ENCODE measurements around the gene PLBD1.
A peak's percentile ranks its signal among the peaks of the same experiment; 100 is the strongest.

The PLBD1 gene

DNA sequence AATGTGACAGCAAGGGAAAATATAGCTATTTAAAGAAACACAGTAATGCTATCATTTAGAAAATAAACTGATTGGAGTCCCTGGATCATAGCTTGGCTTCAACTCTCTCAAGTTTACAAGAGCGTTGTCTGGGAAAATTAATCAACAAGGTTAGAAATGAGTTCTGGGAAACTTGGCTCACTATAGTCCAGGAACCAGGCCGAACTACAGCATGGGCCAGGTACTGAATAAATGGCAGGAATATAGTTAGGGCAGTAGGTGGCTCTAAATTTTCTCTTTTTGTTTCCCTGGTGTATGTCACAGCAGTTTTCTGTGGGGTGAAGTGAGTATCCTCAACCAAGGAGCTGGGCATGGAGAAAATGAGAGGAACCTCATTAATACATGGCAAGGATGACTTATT is 72.4 kb downstream of the PLBD1 start:
- DNase-seq = no peak

DNA sequence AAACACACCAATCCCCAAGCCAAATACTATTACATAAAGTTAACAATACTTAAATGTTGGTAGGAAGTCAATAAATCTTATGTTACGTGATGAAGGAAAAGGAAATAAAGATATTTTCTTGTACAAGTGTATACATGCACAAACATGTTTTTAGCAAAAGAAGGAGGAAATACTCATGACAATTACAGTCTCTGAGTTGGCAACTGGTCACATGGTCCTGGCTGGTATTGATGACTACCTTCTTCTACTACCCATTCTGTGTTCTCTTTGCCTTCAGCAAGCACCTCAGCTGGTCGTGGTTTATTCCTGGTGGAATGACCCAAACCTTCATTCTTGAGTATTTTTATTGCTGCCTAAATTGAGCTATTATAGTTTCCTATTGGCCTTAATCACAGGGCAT is 84.8 kb downstream of the PLBD1 start:
- no peak for DNase-seq

DNA sequence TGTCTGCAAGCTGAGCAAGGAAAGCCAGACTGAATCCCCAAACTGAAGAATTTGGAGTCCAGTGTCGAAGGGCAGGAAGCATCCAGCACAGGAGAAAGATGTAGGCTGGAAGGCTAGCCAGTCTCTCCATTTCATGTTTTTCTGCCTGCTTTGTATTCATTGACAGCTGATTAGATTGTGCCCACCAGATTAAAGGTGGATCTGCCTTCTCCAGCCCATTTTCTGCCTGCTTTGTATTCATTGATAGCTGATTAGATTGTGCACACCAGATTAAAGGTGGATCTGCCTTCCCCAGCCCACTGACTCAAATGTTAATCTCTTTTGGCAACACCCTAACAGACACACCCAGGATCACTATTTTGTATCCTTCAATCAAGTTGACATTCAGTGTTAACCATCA is 85.3 kb downstream of the PLBD1 start:
- DNase-seq = no peak

DNA sequence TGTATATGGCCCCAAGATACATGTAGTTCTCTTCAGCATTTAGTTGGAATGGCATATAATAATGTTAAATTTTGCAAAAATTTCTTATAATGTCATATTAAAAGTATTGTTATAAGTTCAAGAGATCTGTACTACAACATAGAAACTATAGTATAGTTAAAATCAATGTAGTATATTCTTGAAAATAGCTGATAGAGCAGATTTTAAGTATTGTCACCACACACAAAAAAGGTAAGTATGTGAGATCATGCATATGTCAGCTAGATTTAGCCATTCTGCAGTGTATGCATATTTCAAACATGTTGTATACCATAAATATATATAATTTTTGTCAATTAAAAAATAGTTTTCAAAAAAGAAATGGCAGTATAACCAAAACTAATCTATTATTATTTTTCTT is 86.5 kb downstream of the PLBD1 start:
- DNase-seq = no peak

DNA sequence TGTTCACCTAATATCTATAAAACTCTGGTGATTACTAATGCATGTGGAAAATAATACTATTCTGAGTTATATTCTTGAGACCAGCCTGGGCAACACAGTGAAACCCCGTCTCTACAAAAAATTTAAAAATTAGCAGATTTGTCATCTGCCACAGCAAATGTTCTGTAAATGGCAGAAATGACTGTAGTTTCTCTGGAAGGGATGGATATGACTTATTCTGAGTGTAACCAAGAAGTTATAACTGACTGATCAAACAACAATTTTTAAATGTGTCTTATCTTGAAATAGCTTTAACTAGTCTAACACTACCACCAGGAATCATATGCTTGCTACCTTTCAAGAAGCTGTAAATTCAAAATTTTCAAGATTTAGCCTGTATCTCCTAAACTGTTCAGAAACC is 88.7 kb downstream of the PLBD1 start:
- DNase-seq = no peak

DNA sequence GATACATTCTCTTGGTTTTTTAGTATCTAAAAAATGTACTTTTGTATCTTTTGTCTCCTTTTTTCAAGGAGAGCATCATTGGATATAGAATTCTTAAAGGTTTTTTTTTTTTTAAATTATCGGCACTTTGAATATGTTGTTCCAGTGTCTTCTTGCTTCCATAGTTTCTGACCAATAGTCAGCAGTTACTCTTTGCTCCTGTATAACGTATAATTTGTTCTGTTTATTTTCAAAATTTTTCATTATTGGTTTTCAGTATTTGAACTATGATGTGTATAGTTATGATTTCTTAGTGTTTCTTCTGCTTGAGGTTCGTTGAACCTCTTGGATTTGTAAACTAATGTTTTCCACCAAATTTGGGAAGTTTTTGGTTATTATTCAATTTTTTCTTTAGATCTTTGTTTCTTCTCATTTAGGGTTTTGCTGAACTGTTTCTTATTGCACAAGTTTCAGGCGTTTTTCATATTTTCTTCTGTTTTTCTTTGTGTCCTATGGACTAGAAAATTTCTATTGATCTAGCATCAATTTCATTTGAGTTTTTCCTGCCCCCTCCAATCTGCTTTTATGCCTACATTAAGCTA is 93.9 kb downstream of the PLBD1 start:
- DNase-seq = no peak

DNA sequence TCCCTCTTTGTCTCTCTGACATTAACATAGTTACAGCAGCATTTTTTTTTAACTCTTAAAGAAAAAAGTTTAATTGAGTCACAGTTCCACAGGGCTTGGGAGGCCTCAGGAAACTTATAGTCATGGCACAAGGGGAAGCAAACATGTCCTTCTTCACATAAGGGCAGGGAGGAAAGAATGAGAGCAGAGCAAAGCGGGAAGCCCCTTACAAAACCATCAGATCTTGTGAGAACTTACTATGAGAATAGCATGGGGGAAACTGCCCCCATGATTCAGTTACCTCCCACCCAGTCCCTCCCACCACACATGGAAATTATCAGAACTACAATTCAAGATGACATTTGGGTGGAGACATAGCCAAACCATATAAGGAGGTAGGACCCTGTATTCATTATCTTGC is 96.2 kb downstream of the PLBD1 start:
- no peak for DNase-seq

DNA sequence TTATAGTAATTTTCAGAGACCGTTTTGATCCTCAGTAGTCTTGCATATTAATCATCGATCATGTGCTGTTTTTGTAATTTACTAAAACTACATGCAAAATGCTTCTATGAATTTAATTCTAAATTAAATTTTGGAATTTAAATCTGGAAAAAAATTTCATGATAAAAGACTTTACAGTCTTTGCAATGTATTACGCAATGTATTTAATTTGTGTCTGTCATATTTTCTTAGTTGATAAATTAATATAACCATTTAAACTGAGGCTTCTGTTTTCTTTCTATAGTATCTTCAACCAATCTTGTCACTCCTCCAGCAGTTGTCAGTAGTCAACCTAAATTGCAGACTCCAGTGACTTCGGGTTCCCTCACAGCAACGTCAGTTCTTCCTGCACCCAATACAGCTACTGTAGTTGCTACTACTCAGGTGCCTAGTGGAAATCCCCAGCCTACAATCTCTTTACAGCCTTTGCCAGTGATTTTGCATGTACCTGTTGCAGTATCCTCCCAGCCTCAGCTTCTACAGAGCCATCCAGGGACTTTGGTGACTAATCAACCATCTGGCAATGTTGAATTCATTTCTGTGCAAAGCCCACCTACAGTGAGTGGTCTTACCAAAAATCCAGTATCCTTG is 107.4 kb downstream of the PLBD1 start:
- no peak for DNase-seq

DNA sequence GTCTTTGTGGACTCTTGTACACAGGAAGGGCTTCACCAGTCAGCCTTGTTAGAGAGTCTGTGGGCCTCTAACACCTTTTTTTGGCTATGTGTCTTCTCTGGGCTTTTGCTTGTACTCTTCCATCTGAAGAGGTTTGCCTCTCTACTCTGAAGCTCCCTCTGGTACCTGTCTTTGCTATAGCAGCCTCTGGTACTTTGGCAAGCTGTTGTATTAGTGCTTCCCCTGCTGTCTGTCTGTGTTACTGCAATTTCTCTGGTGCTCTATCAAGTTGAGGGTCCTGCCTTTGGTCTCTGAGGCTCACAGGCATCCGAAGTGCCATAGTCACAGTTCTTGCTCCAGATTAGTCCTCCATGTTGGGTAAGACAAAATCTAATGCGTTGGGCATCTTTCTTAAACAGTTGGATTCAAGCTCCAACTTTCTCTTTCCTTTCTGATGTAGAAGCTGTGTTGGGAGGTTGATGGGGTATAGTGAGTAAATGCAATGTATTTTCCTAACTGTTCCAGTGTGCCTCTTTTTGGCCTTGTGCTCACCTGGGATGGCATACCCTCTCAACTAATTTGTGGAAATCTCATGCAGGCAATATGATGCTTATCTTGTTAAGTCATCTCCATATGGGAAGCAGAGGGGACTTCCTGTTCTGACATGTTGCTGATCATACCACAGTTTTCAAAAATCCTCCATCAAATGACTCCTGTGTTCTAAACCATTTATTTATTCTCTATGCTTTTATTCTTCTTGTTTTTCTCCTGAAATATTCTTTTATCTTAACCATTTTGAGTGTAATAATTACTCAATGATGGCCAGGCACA is 113.4 kb downstream of the PLBD1 start:
- peak; percentile 11 for DNase-seq

Measured in activated gamma-delta T cell treated with Interleukin-2 at 50 U/mL for 16 hours (primary cell).